HG02642 (cell line): ENCODE measurements around the gene DNAH7.
A peak's percentile ranks its signal among the peaks of the same experiment; 100 is the strongest.
"Not testable (repeated sequence)": the region's sequence is repeated elsewhere in the genome, so short reads cannot be mapped to it uniquely, and the experiment has no call there.

Experiments used
- ATAC-seq: cut with Tn5 transposase; IDR thresholded peaks from one replicate; pipeline ENCODE4 v1.9.1; 2021; ENCODE audit warnings: mild to moderate bottlenecking; ENCODE audit not compliant: unreplicated experiment, poor library complexity

Gene DNAH7

GRCh38 chr2:195737511-195738325 is 330.9 kb downstream of the DNAH7 start:
- no peak for ATAC-seq

GRCh38 chr2:195735347-195735746 is 333.3 kb downstream of the DNAH7 start:
- no peak for ATAC-seq

- no peak for ATAC-seq
These were observed 333.7 kb downstream of the DNAH7 start for GRCh38 chr2:195734931-195735330.

GRCh38 chr2:195734395-195734794 is 334.2 kb downstream of the DNAH7 start:
- no peak for ATAC-seq

GRCh38 chr2:195733831-195734230 is 334.8 kb downstream of the DNAH7 start:
- ATAC-seq, result no peak

GRCh38 chr2:195732574-195732973 is 336.1 kb downstream of the DNAH7 start:
- no peak for ATAC-seq

GRCh38 chr2:195730912-195731311 is 337.7 kb downstream of the DNAH7 start:
- ATAC-seq, result no peak

- no peak for ATAC-seq
These were observed 341.5 kb downstream of the DNAH7 start for GRCh38 chr2:195727106-195727505.

- no peak for ATAC-seq
These were observed 346.6 kb downstream of the DNAH7 start for GRCh38 chr2:195722075-195722474.

GRCh38 chr2:195721042-195721441 is 347.6 kb downstream of the DNAH7 start:
- no peak for ATAC-seq

GRCh38 chr2:195716466-195716865 is 352.2 kb downstream of the DNAH7 start:
- no peak for ATAC-seq

- peak; percentile 65 for ATAC-seq
These were observed 357.2 kb downstream of the DNAH7 start for GRCh38 chr2:195711478-195711877.

GRCh38 chr2:195709901-195710806 is 358.5 kb downstream of the DNAH7 start:
- no peak for ATAC-seq

GRCh38 chr2:195706161-195706900 is 362.3 kb downstream of the DNAH7 start:
- ATAC-seq, result no peak

- ATAC-seq, result no peak
These were observed 368.2 kb downstream of the DNAH7 start for GRCh38 chr2:195700480-195700879.

- no peak for ATAC-seq
These were observed 370.9 kb downstream of the DNAH7 start for GRCh38 chr2:195697681-195698220.

- ATAC-seq, result no peak
These were observed 372.6 kb downstream of the DNAH7 start for GRCh38 chr2:195696012-195696411.

- ATAC-seq, result no peak
These were observed 373.5 kb downstream of the DNAH7 start for GRCh38 chr2:195695002-195695631.

GRCh38 chr2:195694553-195694952 is 374.1 kb downstream of the DNAH7 start:
- no peak for ATAC-seq

GRCh38 chr2:195692531-195692930 is 376.1 kb downstream of the DNAH7 start:
- not testable (repeated sequence) for ATAC-seq
